Mammary epithelial cell (primary cell): ENCODE results near the gene TIMM21.

Experiments used
- EZH2 ChIP-seq: IDR thresholded peaks from 2 replicates; pipeline ENCODE4 v1.6.1; 2012; ENCODE audit warnings: low read length, inconsistent platforms, borderline replicate concordance
- TF ChIP-seq, protein P1 (sequence below), 2 donors: IDR thresholded peaks in 1 of 2; conservative IDR thresholded peaks in 1 of 2; 2 replicates each; pipeline ENCODE4 v1.5.1; 2011 to 2012; ENCODE audit warnings: inconsistent platforms in 2 of 2, low read length in 2 of 2, mild to moderate bottlenecking in 2 of 2, control low read depth in 1 of 2, low read depth in 1 of 2; ENCODE audit not compliant: insufficient read depth in 1 of 2; ENCODE audit errors: extremely low read depth in 1 of 2

DNA sequence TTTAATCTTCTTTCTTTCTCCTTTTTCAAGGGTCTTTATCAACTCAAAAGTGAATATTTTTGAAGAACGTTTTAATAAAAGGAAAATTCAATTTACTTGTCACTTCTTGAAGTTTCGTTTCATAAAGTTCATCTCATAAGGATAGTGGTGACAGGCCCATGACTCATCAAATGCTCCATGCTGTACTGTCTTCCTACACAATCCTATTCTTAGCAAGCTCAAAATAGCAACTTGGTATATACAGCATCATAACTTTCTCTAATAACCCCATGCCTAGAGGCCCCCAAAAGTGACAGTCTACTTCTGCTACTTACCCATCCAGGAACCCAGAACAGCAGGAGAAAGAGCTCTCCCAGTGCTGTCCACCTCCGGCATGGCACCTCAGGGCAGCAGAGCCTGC, 8.4 kb upstream of the TIMM21 start:
- TF ChIP-seq, protein P1, sequence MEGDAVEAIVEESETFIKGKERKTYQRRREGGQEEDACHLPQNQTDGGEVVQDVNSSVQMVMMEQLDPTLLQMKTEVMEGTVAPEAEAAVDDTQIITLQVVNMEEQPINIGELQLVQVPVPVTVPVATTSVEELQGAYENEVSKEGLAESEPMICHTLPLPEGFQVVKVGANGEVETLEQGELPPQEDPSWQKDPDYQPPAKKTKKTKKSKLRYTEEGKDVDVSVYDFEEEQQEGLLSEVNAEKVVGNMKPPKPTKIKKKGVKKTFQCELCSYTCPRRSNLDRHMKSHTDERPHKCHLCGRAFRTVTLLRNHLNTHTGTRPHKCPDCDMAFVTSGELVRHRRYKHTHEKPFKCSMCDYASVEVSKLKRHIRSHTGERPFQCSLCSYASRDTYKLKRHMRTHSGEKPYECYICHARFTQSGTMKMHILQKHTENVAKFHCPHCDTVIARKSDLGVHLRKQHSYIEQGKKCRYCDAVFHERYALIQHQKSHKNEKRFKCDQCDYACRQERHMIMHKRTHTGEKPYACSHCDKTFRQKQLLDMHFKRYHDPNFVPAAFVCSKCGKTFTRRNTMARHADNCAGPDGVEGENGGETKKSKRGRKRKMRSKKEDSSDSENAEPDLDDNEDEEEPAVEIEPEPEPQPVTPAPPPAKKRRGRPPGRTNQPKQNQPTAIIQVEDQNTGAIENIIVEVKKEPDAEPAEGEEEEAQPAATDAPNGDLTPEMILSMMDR (conservative IDR thresholded peaks at IDR 0.05 in 1 of 2, IDR thresholded peaks at IDR 0.05 in 1 of 2; ENCODE audit: extremely low read depth in 1 of 2, insufficient read depth in 1 of 2, low read depth in 1 of 2, low read length in 2 of 2), result no peak
- no peak for TF ChIP-seq EZH2
